WTC11 (cell line): ENCODE data around the gene KIAA2012. TPM values are rescaled to one million over a fixed set of nuclear protein-coding genes. Genes with fewer than 3 reads are reported as not detected.

Source experiments
- ATAC-seq: fragments of 200-7000 bp; cut with Tn5 transposase; 2 replicates; pipeline ENCODE4 v1.10.0; 2021; ENCODE audit warnings: mild to moderate bottlenecking, moderate library complexity
- CTCF ChIA-PET: fragments of 300-600 bp; sonication (Branson Sonifier 250); formaldehyde crosslinking; loops from one replicate; lab custom pipeline; 2021; ENCODE audit warnings: antibody characterized with exemption; lab: Charles Lee
- POLR2A ChIA-PET: fragments of 350-600 bp; sonication (Branson Sonifier 250); formaldehyde crosslinking; loops from one replicate; lab custom pipeline; 2021; ENCODE audit warnings: antibody characterized with exemption; lab: Charles Lee
- DNase-seq: peaks from one replicate; pipeline ENCODE4 v3.0.0; 2021; ENCODE audit warnings: low spot score
- H3K27ac Mint-ChIP-seq: 2 replicates; pipeline ENCODE4 v1.8.0; 2021; ENCODE audit warnings: mixed read lengths
- H3K27me3 Mint-ChIP-seq: 2 replicates; pipeline ENCODE4 v1.8.0; 2021; ENCODE audit warnings: low read depth, mild to moderate bottlenecking, moderate library complexity, mixed read lengths
- H3K36me3 Mint-ChIP-seq: 2 replicates; pipeline ENCODE4 v1.8.0; 2021; ENCODE audit warnings: mixed read lengths
- H3K4me1 Mint-ChIP-seq: 2 replicates; pipeline ENCODE4 v1.8.0; 2022; ENCODE audit warnings: mixed read lengths
- H3K4me3 Mint-ChIP-seq: 2 replicates; pipeline ENCODE4 v1.8.0; 2021; ENCODE audit warnings: mild to moderate bottlenecking, moderate library complexity, mixed read lengths
- H3K9me3 Mint-ChIP-seq: 2 replicates; pipeline ENCODE4 v1.8.0; 2021; ENCODE audit warnings: mixed read lengths
- ATF1 ChIP-seq: sonication (generic); formaldehyde crosslinking; IDR thresholded peaks from 2 replicates; pipeline ENCODE4 v1.8.1; 2023; ENCODE audit warnings: mild to moderate bottlenecking, moderate library complexity, missing genetic modification reagents
- CREM ChIP-seq: sonication (generic); formaldehyde crosslinking; IDR thresholded peaks from 2 replicates; pipeline ENCODE4 v1.8.1; 2022; ENCODE audit warnings: mild to moderate bottlenecking, missing genetic modification reagents, moderate library complexity
- ELF4 ChIP-seq: sonication (generic); formaldehyde crosslinking; IDR thresholded peaks from 2 replicates; pipeline ENCODE4 v1.8.1; 2022; ENCODE audit warnings: low read depth, mild to moderate bottlenecking, moderate library complexity, missing genetic modification reagents
- ESRRA ChIP-seq: sonication (generic); formaldehyde crosslinking; IDR thresholded peaks from 2 replicates; pipeline ENCODE4 v1.8.1; 2022; ENCODE audit warnings: mild to moderate bottlenecking, missing genetic modification reagents, borderline replicate concordance
- ETV6 ChIP-seq: sonication (generic); formaldehyde crosslinking; IDR thresholded peaks from 2 replicates; pipeline ENCODE4 v1.8.1; 2022; ENCODE audit warnings: mild to moderate bottlenecking, missing genetic modification reagents
- FOXJ3 ChIP-seq: sonication (generic); formaldehyde crosslinking; IDR thresholded peaks from 2 replicates; pipeline ENCODE4 v1.9.0; 2021; ENCODE audit warnings: missing genetic modification reagents, mild to moderate bottlenecking, borderline replicate concordance
- FOXP1 ChIP-seq: sonication (generic); formaldehyde crosslinking; IDR thresholded peaks from 2 replicates; pipeline ENCODE4 v1.8.0; 2022; ENCODE audit warnings: missing genetic modification reagents, mild to moderate bottlenecking, moderate library complexity, borderline replicate concordance
- JUN ChIP-seq: sonication (generic); formaldehyde crosslinking; IDR thresholded peaks from 2 replicates; pipeline ENCODE4 v1.8.0; 2023; ENCODE audit warnings: mild to moderate bottlenecking, missing genetic modification reagents
- MXD4 ChIP-seq: fragments of 250-450 bp; sonication (Bioruptor Pico); IDR thresholded peaks from 2 replicates; pipeline ENCODE4 v1.8.0; 2021; ENCODE audit warnings: mild to moderate bottlenecking, moderate library complexity, borderline replicate concordance
- NFE2L1 ChIP-seq: sonication (generic); formaldehyde crosslinking; IDR thresholded peaks from 2 replicates; pipeline ENCODE4 v1.8.1; 2023; ENCODE audit warnings: missing genetic modification reagents
- NFYB ChIP-seq: sonication (generic); formaldehyde crosslinking; conservative IDR thresholded peaks from 2 replicates; pipeline ENCODE4 v1.8.0; 2022; ENCODE audit warnings: low read depth, missing genetic modification reagents
- NR3C1 ChIP-seq: sonication (generic); formaldehyde crosslinking; conservative IDR thresholded peaks from 2 replicates; pipeline ENCODE4 v1.8.1; 2023; ENCODE audit warnings: low read depth, mild to moderate bottlenecking, missing genetic modification reagents
- OVOL2 ChIP-seq: fragments of 250-450 bp; sonication (Bioruptor Pico); IDR thresholded peaks from 2 replicates; pipeline ENCODE4 v1.9.0; 2021; ENCODE audit warnings: mild to moderate bottlenecking, borderline replicate concordance
- PRRX2 ChIP-seq: fragments of 250-450 bp; sonication (Bioruptor Pico); IDR thresholded peaks from 2 replicates; pipeline ENCODE4 v1.8.0; 2021; ENCODE audit warnings: mild to moderate bottlenecking
- RORB ChIP-seq: fragments of 250-450 bp; sonication (Bioruptor Pico); IDR thresholded peaks from 2 replicates; pipeline ENCODE4 v1.9.0; 2021; ENCODE audit warnings: mild to moderate bottlenecking
- TCF7 ChIP-seq: sonication (generic); formaldehyde crosslinking; IDR thresholded peaks from 2 replicates; pipeline ENCODE4 v1.8.0; 2022; ENCODE audit warnings: mild to moderate bottlenecking, low read depth, missing genetic modification reagents, moderate library complexity
- TEAD1 ChIP-seq: sonication (generic); formaldehyde crosslinking; IDR thresholded peaks from 2 replicates; pipeline ENCODE4 v1.8.0; 2022; ENCODE audit warnings: mild to moderate bottlenecking, missing genetic modification reagents
- TEAD4 ChIP-seq: sonication (generic); formaldehyde crosslinking; IDR thresholded peaks from 2 replicates; pipeline ENCODE4 v1.8.0; 2022; ENCODE audit warnings: mild to moderate bottlenecking, missing genetic modification reagents
- ZNF219 ChIP-seq: sonication (generic); formaldehyde crosslinking; IDR thresholded peaks from 2 replicates; pipeline ENCODE4 v1.8.0; 2023; ENCODE audit warnings: missing genetic modification reagents, mild to moderate bottlenecking, borderline replicate concordance
- ZNF263 ChIP-seq: sonication (generic); formaldehyde crosslinking; IDR thresholded peaks from 2 replicates; pipeline ENCODE4 v1.8.1; 2022; ENCODE audit warnings: low read depth, mild to moderate bottlenecking, moderate library complexity, missing genetic modification reagents
- ZNF317 ChIP-seq: sonication (generic); formaldehyde crosslinking; IDR thresholded peaks from 2 replicates; pipeline ENCODE4 v1.8.1; 2023; ENCODE audit warnings: low read depth, mild to moderate bottlenecking, moderate library complexity, missing genetic modification reagents, borderline replicate concordance
- ZNF423 ChIP-seq: fragments of 250-450 bp; sonication (Bioruptor Pico); IDR thresholded peaks from 2 replicates; pipeline ENCODE4 v2.1.2; 2022; ENCODE audit warnings: mild to moderate bottlenecking, moderate library complexity
- total RNA-seq: library from RNA; stranded (reverse); gene quantifications from 3 replicates; pipeline ENCODE4 v1.2.3, GENCODE V29; 2021
- TF ChIP-seq, protein P1 (sequence below): fragments of 250-450 bp; sonication (Bioruptor Pico); IDR thresholded peaks from 2 replicates; pipeline ENCODE4 v1.9.0; 2021; ENCODE audit warnings: mild to moderate bottlenecking
- TF ChIP-seq, protein P2 (sequence below): sonication (generic); formaldehyde crosslinking; IDR thresholded peaks from 2 replicates; pipeline ENCODE4 v1.8.0; 2022; ENCODE audit warnings: mild to moderate bottlenecking, missing genetic modification reagents
- TF ChIP-seq, protein P3 (sequence below): sonication (generic); formaldehyde crosslinking; IDR thresholded peaks from 2 replicates; pipeline ENCODE4 v1.8.0; 2022; ENCODE audit warnings: mild to moderate bottlenecking, missing genetic modification reagents
- TF ChIP-seq, protein P4 (sequence below): fragments of 250-450 bp; sonication (Bioruptor Pico); conservative IDR thresholded peaks from 2 replicates; pipeline ENCODE4 v1.9.0; 2021; ENCODE audit warnings: mild to moderate bottlenecking
- TF ChIP-seq, protein P5 (sequence below): fragments of 200-600 bp; IDR thresholded peaks from 2 replicates; pipeline ENCODE4 v1.8.0; 2022; ENCODE audit warnings: antibody characterized with exemption

KIAA2012 gene
- total RNA-seq, 1 experiment from 2014 or later = not detected

DNA sequence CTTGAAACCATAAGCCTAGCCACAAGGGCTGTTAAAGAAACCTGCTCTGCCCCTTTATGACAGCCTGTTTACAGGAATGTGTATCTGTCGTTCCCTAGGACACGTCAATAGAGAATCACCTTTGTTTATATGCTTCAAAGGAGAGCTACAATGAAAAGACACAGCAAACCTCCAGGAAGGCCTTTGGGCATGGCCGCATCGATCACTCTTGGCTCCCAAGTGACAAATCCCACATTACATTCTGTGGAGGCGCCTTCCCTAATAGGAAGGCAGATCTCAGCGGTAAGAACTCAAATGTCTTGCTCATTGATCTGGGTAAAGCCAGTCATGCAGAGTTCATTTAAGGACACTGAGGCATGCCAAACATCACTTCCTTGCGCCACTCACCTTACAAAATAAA is 26.5 kb downstream of the KIAA2012 start:
- POLR2A ChIA-PET = interaction anchor here (0.6 kb wide), 1 partner anchor 211 kb away, joined by 3 read pairs; no protein-coding TSS in a partner anchor

DNA sequence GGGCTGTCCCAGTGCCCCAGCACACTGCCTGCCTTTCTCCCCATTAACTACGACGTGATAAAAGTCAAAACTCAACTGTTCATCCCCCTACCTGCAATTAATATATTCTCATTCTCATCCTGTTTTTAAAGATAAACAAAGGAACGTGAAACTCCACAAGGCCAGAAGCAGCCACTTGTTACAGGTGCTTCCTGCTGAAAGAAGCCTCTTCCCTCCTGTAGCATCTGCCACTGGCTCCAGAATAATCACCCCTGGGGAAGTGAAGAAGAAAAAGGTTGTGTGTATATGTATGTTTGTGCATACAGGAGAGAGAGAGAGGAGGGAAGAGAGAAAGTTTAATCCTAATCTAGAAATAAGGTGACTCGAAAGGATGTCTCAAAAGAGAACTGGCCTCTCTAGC is 27.1 kb downstream of the KIAA2012 start:
- DNase-seq (no peak), ATAC-seq (no peak)
- Mint-ChIP-seq H3K9me3 (no peaks in the 10 kb centered on the region), H3K4me3 (no peak overlapping the region), H3K27ac (no peak overlapping the region), H3K36me3 (no peaks in the 10 kb centered on the region), H3K27me3 (no peaks in the 10 kb centered on the region), H3K4me1 (peaks cover 28% of the 10 kb centered on the region)
- ChIA-PET POLR2A (interaction anchor here (0.6 kb wide), 1 partner anchor 212 kb away, joined by 3 read pairs; no protein-coding TSS in a partner anchor), CTCF (interaction anchor here (1.0 to 1.5 kb wide), 5 partner anchors 9 to 239 kb away, joined by 3 to 6 read pairs (median 4); no protein-coding TSS in a partner anchor)
- no peak for TF ChIP-seq TCF7
- no peak for TF ChIP-seq TEAD4 (CRISPR knock-in tag)
- TF ChIP-seq RORB (CRISPR knock-in tag) = no peak
- no peak for TF ChIP-seq TEAD1
- TF ChIP-seq ZNF219 (CRISPR knock-in tag) = no peak
- TF ChIP-seq MXD4 (CRISPR knock-in tag) = no peak
- no peak for TF ChIP-seq ESRRA (CRISPR knock-in tag)
- no peak for TF ChIP-seq ELF4 (CRISPR knock-in tag)

More for the DNA sequence above, 26.5 kb downstream of the KIAA2012 start:
- H3K27me3 Mint-ChIP-seq = no peaks in the 10 kb centered on the region
- no peaks in the 10 kb centered on the region for H3K36me3 Mint-ChIP-seq
- H3K4me3 Mint-ChIP-seq = no peak overlapping the region
- no peak for TF ChIP-seq OVOL2
- TF ChIP-seq ETV6 (CRISPR knock-in tag) = no peak
- TF ChIP-seq, protein P1, sequence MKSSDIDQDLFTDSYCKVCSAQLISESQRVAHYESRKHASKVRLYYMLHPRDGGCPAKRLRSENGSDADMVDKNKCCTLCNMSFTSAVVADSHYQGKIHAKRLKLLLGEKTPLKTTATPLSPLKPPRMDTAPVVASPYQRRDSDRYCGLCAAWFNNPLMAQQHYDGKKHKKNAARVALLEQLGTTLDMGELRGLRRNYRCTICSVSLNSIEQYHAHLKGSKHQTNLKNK (CRISPR knock-in tag) = no peak
- TF ChIP-seq PRRX2 (CRISPR knock-in tag) = no peak
- no peak for TF ChIP-seq ATF1 (CRISPR knock-in tag)
- TF ChIP-seq, protein P2, sequence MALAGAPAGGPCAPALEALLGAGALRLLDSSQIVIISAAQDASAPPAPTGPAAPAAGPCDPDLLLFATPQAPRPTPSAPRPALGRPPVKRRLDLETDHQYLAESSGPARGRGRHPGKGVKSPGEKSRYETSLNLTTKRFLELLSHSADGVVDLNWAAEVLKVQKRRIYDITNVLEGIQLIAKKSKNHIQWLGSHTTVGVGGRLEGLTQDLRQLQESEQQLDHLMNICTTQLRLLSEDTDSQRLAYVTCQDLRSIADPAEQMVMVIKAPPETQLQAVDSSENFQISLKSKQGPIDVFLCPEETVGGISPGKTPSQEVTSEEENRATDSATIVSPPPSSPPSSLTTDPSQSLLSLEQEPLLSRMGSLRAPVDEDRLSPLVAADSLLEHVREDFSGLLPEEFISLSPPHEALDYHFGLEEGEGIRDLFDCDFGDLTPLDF (CRISPR knock-in tag) = no peak
- no peak for TF ChIP-seq JUN
- no peak for TF ChIP-seq ZNF317 (CRISPR knock-in tag)
- peaks cover 31% of the 10 kb centered on the region for H3K4me1 Mint-ChIP-seq
- no peak for DNase-seq
- CTCF ChIA-PET = interaction anchor here (1.2 to 2.1 kb wide), 5 partner anchors 10 to 239 kb away, joined by 3 to 6 read pairs (median 4); no protein-coding TSS in a partner anchor
- no peak; the same call in 1 of the 2 replicates for ATAC-seq
- no peak overlapping the region for H3K27ac Mint-ChIP-seq
- no peaks in the 10 kb centered on the region for H3K9me3 Mint-ChIP-seq

DNA sequence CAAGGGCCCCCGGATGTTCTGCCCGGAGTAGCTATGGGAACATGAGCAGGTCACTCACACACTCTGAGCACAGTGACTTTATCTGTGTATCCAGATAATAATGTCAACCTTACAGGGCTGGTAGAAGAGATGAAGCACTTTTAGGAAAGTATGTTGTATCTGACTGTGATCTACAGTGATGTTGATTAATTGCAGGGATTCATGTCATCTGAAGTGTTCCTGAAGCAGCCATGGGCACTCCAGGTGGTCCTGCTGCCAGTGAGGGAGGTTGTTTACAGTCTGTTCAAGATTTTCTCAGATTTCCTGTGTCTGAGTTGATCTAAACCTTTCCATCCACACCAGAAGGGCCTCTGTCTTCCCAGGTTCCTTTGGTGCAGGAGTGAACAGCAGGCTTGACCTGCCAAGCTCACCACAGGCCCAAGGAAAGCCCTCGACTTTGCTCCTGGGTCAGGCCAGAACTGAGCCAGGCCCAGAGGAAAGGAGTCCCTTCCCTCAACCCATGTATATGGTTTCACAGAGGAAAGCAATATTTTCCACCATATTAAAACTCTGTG is 28.0 kb downstream of the KIAA2012 start:
- Mint-ChIP-seq H3K36me3 (no peaks in the 10 kb centered on the region), H3K4me1 (peaks cover 26% of the 10 kb centered on the region), H3K27ac (no peak overlapping the region), H3K9me3 (no peaks in the 10 kb centered on the region), H3K4me3 (no peak overlapping the region), H3K27me3 (peaks cover 3% of the 10 kb centered on the region; the same call in 1 of the 2 replicates)
- DNase-seq (no peak), ATAC-seq (no peak)
- ChIA-PET POLR2A (no interaction called here), CTCF (interaction anchor here (1.0 kb wide), 1 partner anchor 69 kb away, joined by 3 read pairs; no protein-coding TSS in a partner anchor)
- no peak for TF ChIP-seq TCF7
- no peak for TF ChIP-seq NFYB (CRISPR knock-in tag)
- TF ChIP-seq ZNF263 (CRISPR knock-in tag) = no peak
- TF ChIP-seq FOXJ3 = no peak
- TF ChIP-seq, protein P3, sequence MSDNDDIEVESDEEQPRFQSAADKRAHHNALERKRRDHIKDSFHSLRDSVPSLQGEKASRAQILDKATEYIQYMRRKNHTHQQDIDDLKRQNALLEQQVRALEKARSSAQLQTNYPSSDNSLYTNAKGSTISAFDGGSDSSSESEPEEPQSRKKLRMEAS (CRISPR knock-in tag) = no peak
- TF ChIP-seq ZNF423 (CRISPR knock-in tag) = no peak
- TF ChIP-seq JUN = no peak
- no peak for TF ChIP-seq CREM (CRISPR knock-in tag)
- no peak for TF ChIP-seq NFE2L1 (CRISPR knock-in tag)
- TF ChIP-seq, protein P4, sequence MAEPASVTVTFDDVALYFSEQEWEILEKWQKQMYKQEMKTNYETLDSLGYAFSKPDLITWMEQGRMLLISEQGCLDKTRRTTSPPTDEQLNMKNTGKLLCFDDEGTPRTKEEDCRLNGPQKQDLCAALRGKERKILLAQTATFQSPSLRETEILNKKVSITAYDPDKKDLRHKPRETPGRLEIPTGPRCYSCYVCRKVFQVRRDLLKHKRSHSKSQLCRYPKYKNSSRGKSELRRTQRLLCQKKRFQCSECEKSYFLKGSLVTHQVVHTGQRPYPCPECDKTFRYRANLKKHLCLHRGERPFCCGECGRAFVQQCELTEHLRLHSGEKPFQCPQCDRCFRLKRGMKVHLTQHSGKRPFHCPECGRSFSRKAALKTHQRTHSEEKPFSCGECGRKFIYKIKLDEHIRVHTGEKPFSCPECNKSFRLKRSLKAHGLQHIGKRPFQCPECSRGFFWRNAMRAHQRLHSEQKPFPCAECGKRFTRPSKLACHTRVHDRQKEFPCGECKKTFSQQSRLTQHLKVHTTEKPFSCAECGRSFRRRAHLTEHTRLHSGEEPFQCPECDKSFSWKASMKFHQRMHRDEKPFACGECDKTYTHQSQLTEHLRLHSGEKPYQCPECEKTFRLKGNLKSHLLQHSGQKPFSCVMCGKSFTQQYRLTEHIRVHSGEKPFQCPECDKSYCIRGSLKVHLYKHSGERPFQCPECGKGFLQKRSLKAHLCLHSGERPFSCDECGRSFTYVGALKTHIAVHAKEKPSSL (CRISPR knock-in tag) = no peak
- no peak for TF ChIP-seq FOXP1 (CRISPR knock-in tag)
- TF ChIP-seq PRRX2 (CRISPR knock-in tag) = no peak
- TF ChIP-seq, protein P5, sequence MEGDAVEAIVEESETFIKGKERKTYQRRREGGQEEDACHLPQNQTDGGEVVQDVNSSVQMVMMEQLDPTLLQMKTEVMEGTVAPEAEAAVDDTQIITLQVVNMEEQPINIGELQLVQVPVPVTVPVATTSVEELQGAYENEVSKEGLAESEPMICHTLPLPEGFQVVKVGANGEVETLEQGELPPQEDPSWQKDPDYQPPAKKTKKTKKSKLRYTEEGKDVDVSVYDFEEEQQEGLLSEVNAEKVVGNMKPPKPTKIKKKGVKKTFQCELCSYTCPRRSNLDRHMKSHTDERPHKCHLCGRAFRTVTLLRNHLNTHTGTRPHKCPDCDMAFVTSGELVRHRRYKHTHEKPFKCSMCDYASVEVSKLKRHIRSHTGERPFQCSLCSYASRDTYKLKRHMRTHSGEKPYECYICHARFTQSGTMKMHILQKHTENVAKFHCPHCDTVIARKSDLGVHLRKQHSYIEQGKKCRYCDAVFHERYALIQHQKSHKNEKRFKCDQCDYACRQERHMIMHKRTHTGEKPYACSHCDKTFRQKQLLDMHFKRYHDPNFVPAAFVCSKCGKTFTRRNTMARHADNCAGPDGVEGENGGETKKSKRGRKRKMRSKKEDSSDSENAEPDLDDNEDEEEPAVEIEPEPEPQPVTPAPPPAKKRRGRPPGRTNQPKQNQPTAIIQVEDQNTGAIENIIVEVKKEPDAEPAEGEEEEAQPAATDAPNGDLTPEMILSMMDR = no peak
- TF ChIP-seq NR3C1 = no peak
